ENCODE measurements around the gene DMPK. TPM values are rescaled to one million over a fixed set of nuclear protein-coding genes. Genes with fewer than 3 reads are reported as not detected.

DMPK gene
- total and polyA plus RNA-seq, 2 experiments from 2014 or later: 25.2 to 46.0 TPM

DNA sequence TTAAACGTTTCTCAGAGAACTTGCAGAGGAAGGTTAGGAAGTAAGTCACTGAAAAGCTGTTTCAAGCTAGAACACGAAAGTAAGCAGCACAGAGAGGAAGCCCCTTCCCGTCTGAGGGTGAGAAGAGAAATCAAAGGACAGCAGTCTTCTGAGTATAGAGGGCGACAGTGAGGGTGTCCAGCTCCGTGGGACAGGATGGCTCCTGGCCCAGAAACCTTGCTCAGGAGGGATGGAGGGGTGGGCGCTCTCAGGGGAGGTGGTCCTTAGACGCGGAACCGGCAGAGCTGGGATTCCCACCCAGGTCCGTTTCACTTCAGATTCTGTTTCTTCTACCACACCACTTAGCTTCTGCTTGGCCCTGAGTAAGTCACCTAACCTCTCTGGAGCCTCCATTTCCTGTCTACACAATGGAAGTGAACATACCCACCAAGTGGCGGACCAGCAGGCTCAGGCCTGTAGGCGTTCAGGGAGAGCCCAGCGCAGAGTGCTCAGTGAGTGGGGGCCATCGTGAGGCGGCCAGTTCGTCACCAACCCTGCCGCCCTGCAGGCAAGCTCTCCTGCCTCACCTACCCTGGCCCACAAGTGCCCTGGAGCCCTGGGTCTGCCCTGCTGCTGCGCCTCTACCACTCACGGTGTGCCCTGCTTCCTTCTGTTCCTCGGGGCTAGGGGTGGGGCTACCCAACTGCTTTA lies 38.3 kb upstream of the DMPK start:
- WGBS (ENCODE audit: low lambda C conversion rate, missing lambda C conversion rate): 89% methylated on average over 19 of the region's 20 CpGs
- H3K79me2 ChIP-seq: no peaks in the 10 kb centered on the region
- H3K4me3 ChIP-seq: no peak overlapping the region
- no peaks in the 10 kb centered on the region for H3K9me3 ChIP-seq (ENCODE audit: low read depth)
- no peak for DNase-seq (ENCODE audit: low spot score)
- no peaks in the 10 kb centered on the region for H3K9me2 ChIP-seq (replicated peaks; ENCODE audit: insufficient read depth)
- TF ChIP-seq, protein P1, sequence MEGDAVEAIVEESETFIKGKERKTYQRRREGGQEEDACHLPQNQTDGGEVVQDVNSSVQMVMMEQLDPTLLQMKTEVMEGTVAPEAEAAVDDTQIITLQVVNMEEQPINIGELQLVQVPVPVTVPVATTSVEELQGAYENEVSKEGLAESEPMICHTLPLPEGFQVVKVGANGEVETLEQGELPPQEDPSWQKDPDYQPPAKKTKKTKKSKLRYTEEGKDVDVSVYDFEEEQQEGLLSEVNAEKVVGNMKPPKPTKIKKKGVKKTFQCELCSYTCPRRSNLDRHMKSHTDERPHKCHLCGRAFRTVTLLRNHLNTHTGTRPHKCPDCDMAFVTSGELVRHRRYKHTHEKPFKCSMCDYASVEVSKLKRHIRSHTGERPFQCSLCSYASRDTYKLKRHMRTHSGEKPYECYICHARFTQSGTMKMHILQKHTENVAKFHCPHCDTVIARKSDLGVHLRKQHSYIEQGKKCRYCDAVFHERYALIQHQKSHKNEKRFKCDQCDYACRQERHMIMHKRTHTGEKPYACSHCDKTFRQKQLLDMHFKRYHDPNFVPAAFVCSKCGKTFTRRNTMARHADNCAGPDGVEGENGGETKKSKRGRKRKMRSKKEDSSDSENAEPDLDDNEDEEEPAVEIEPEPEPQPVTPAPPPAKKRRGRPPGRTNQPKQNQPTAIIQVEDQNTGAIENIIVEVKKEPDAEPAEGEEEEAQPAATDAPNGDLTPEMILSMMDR (IDR thresholded peaks at IDR 0.05; ENCODE audit: poor library complexity): no peak
- TF ChIP-seq EZH2phosphoT487 (IDR thresholded peaks at IDR 0.05; ENCODE audit: low read depth, severe bottlenecking, unreplicated experiment) (no peak), EZH2 (IDR thresholded peaks at IDR 0.05; ENCODE audit: borderline replicate concordance) (no peak)
- H3K36me3 ChIP-seq (replicated peaks; ENCODE audit: insufficient read depth, low read depth): no peaks in the 10 kb centered on the region
- H3K4me1 ChIP-seq (ENCODE audit: insufficient read depth): peaks cover 6% of the 10 kb centered on the region
- no peak overlapping the region for H3K27ac ChIP-seq
- H3K27me3 ChIP-seq: no peaks in the 10 kb centered on the region
- no peaks in the 10 kb centered on the region for H4K20me1 ChIP-seq (ENCODE audit: insufficient read depth, poor library complexity, severe bottlenecking)
- no peak overlapping the region for H3K4me2 ChIP-seq
- no peak overlapping the region for H2AFZ ChIP-seq

DNA sequence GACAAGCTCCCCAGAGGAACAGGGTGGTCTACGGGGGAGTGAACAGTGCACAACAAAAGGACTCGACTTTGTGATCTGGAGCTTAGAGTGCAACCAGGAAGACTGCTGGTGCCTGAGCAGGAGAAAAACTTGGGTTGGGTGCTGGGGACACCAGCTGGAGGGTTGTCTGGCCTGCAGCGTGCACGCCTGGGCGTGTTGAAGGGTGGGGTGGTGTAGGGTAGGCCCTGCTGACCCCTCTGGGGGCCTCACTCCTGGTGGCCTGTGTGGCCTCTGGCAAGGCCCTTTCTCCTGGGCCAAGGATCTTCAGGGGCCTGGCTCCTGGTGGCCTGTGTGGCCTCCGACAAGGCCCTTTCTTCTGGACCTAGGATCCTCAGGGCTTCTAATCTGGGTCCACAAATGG lies 37.5 kb upstream of the DMPK start:
- peaks cover 7% of the 10 kb centered on the region for H3K4me1 ChIP-seq (ENCODE audit: insufficient read depth)
- no peaks in the 10 kb centered on the region for H3K9me3 ChIP-seq (ENCODE audit: low read depth)
- no peak overlapping the region for H2AFZ ChIP-seq
- DNase-seq (ENCODE audit: low spot score): no peak
- no peak overlapping the region for H3K27ac ChIP-seq
- no peaks in the 10 kb centered on the region for H3K79me2 ChIP-seq
- no peaks in the 10 kb centered on the region for H3K9me2 ChIP-seq (replicated peaks; ENCODE audit: insufficient read depth)
- H3K4me2 ChIP-seq: no peak overlapping the region
- no peak overlapping the region for H3K4me3 ChIP-seq
- H3K36me3 ChIP-seq (replicated peaks; ENCODE audit: insufficient read depth, low read depth): no peaks in the 10 kb centered on the region
- 94% methylated on average over 6 of the region's 6 CpGs for WGBS (ENCODE audit: low lambda C conversion rate, missing lambda C conversion rate)
- no peak for TF ChIP-seq EZH2 (IDR thresholded peaks at IDR 0.05; ENCODE audit: borderline replicate concordance)
- no peak for TF ChIP-seq EZH2phosphoT487 (IDR thresholded peaks at IDR 0.05; ENCODE audit: low read depth, severe bottlenecking, unreplicated experiment)
- TF ChIP-seq, protein P1 (IDR thresholded peaks at IDR 0.05; ENCODE audit: poor library complexity): no peak
- H3K27me3 ChIP-seq: no peaks in the 10 kb centered on the region
- no peaks in the 10 kb centered on the region for H4K20me1 ChIP-seq (ENCODE audit: insufficient read depth, poor library complexity, severe bottlenecking)

DNA sequence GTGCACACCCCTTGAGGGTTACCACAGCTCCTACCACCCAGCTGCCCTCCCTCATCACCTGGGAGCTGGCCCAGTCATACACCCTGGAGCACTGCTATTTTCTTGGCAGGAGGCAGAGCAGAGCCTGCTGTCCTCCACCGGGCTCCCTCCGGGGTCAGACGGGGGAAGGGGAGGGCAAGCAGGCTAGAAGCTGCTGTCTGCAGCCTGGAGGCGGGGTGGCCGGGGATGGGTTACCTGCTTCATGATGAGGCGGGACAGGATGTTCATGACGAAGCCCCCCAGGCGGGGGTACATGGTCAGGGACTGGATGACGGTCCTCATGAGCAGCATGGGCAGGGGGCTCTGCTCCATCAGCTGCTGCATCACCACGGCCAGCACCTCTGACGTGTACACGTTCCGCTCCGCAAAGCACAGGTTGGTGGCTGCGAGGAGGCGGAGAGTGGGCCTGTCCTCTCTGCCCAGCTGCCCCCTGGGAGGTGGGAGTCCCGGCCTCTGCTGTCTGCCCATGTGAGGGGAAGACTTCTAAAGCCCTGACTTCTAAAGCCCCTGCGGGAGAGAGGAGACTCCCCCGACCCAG lies 35.5 kb upstream of the DMPK start:
- no peak overlapping the region for H3K4me3 ChIP-seq
- TF ChIP-seq, protein P1 (IDR thresholded peaks at IDR 0.05; ENCODE audit: poor library complexity): no peak
- TF ChIP-seq EZH2 (IDR thresholded peaks at IDR 0.05; ENCODE audit: borderline replicate concordance): no peak
- no peak for TF ChIP-seq EZH2phosphoT487 (IDR thresholded peaks at IDR 0.05; ENCODE audit: low read depth, severe bottlenecking, unreplicated experiment)
- H3K4me2 ChIP-seq: no peak overlapping the region
- no peaks in the 10 kb centered on the region for H4K20me1 ChIP-seq (ENCODE audit: insufficient read depth, poor library complexity, severe bottlenecking)
- peaks cover 7% of the 10 kb centered on the region for H3K4me1 ChIP-seq (ENCODE audit: insufficient read depth)
- no peak for DNase-seq (ENCODE audit: low spot score)
- no peaks in the 10 kb centered on the region for H3K36me3 ChIP-seq (replicated peaks; ENCODE audit: insufficient read depth, low read depth)
- 77% methylated on average over 19 of the region's 19 CpGs for WGBS (ENCODE audit: low lambda C conversion rate, missing lambda C conversion rate)
- no peaks in the 10 kb centered on the region for H3K79me2 ChIP-seq
- H3K27me3 ChIP-seq: no peaks in the 10 kb centered on the region
- no peaks in the 10 kb centered on the region for H3K9me3 ChIP-seq (ENCODE audit: low read depth)
- H2AFZ ChIP-seq: no peak overlapping the region
- no peaks in the 10 kb centered on the region for H3K9me2 ChIP-seq (replicated peaks; ENCODE audit: insufficient read depth)
- H3K27ac ChIP-seq: no peak overlapping the region
